M059J (cell line): ENCODE data around the gene ERP44. TPM values are rescaled to one million over a fixed set of nuclear protein-coding genes. Genes with fewer than 3 reads are reported as not detected.
"Not testable (repeated sequence)": the region's sequence is repeated elsewhere in the genome, so short reads cannot be mapped to it uniquely, and the experiment has no call there.

ENCODE experiments used
- DNase-seq: peaks from one replicate; pipeline ENCODE4 v3.0.0-alpha.2; 2012; ENCODE audit warnings: low read depth
- total RNA-seq: library from RNA; depleted of rRNA; stranded (reverse); fragments of >200 nt; shearing (Covaris generic); gene quantifications from 2 replicates; pipeline ENCODE4 v1.2.3, GENCODE V29; 2014

ERP44 gene
- total RNA-seq, 1 experiment from 2014 or later, result 52.5 TPM

DNA sequence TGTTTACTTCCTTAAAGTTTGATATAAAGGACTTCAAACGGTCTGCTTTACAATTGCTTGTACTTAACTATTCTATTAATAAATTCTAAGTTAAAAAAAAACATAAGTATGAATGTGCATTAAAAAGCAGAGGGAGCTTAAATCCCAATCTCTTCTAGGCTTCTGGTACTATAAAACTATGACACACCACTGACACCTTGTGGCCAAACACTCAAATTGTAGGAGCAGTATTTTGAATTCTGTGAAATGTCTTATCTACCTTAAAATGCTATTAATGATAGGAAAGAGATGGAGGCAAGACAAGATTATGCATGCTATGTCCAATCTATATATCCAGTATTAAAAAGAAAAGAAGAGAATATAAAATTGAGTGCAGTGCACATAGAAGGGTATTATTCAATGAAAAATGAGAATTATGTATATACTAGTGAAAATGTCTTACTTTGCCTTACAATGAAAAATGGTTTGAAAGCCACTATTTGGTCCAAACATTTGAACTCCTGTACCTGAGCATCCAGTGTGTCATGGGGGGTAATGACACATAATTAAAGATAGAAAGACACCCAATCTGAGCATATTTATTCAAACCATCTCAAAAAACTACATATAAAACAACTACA is 87.6 kb downstream of the ERP44 start:
- peak; percentile 31 for DNase-seq

DNA sequence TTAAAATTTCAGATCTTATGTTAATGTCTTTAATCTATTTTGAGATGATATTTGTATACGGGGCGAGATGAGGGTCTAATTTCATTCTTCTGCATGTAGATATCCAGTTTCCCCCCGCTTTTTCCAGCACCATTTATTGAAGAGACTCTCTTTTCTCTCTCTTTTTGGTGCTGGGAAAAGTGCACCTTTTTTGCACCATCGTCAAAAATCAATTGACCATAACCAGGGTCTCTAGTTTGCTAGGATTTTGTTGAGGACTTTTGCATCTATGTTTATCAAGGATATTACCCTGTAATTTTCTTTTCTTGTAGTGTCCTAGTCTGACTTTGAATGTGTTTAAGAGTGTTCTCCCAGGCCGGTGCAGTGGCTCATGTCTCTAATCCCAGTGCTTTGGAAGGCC is 99.0 kb downstream of the ERP44 start:
- no peak for DNase-seq

DNA sequence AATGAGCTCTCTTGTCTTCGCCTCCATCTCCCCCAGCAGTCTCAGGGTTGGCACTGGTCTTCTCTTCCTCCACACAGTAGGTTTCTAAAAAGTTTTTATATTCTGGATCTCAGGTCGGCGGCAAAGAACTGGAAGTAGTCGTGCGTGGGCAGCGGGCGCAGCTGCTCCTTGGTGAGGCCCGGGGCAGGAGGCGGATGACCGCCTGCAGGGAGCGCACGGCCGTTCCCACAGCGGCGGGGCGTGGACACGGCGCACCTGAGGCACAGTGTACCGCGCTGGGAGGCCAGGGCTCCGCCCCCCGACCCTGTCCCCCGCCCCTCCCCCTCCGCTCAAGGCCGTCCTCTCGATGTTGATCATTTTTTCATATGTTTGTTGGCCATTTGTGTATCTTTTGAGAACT is 99.9 kb downstream of the ERP44 start:
- DNase-seq, result no peak

DNA sequence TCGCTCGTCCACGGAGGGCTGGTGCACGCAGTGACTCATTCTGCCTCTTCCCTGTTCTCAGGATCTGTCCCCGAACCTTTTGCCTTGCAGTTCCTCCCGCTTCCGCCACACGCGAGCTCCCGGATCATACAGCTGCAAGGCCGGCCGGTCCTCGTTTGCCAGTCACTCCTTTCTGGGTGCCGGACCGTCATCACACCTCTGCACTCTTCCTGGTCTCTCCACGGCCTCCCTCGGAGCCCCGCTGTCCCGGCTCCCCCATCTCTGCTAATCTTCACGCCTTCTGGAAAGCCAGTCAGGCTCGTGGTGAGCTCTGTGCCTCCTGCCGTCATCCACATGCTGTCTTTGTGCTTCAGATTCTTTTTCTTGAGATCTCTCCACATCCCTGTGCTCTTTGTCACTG is 100.5 kb downstream of the ERP44 start:
- no peak for DNase-seq

DNA sequence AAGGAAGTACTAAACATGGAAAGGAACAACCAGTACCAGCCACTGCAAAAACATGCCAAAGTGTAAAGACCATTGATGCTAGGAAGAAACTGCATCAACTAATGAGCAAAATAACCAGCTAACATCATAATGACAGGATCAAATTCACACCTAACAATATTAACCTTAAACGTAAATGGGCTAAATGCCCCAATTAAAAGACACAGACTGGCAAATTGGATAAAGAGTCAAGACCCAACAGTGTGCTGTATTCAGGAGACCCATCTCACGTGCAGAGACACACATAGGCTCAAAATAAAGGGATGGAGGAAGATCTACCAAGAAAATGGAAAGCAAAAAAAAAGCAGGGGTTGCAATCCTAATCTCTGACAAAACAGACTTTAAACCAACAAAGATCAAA is 108.3 kb downstream of the ERP44 start:
- DNase-seq, result not testable (repeated sequence)

DNA sequence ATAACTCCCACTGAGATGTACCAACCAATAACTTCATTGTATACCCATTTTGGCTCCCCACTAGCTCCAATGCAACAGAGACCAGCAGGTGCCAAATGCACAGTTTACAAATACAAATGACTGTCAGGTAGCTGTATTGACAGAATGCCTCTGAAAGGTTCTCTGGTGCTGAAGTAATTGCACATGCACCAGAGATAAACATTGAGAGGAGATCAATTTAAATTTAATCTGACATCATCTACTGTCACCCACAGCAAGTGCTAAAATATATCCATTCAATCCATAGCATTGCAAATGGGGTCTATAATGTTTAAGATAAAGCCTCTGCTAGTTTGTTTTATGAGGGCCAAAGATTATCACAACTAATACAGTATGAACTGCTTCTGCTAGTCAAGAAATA is 112.2 kb downstream of the ERP44 start:
- DNase-seq, result no peak

DNA sequence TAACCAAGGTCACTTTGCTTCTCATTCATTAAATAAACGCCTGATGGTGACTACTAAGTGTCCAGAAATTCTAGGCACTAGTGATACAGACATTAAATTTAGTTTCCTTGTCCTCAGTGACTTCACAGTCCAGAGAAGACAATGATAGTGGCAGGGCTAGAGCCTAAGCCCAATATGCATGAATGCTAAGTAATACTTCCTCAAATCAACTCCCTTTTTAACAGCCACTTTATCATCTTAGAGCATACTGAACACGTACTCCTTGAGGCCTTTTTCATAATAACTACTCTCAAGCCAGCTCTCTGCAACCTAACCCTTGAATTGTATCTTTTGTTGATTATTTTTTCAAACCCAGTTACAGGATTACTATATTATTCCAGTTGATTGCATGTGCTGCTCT is 118.2 kb downstream of the ERP44 start:
- DNase-seq, result no peak

DNA sequence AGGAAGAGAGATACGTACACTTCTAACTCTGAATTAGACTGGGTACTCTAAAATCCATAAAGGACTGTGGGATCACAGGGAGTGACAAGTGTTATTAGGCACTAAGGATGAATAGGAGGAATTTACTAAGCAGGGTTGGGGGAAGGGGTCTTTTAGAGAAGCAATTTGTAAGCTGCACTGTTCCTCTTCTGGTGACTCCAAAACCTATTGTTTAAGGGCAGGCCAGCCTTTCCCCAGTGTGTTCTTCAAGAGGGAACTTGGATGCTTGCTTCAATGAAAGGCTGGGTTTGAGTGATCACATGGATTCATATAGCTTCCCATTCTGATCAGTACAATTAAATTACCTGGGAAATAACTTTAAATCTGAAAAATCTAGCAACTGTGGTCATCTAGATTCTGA is 120.6 kb downstream of the ERP44 start:
- no peak for DNase-seq

DNA sequence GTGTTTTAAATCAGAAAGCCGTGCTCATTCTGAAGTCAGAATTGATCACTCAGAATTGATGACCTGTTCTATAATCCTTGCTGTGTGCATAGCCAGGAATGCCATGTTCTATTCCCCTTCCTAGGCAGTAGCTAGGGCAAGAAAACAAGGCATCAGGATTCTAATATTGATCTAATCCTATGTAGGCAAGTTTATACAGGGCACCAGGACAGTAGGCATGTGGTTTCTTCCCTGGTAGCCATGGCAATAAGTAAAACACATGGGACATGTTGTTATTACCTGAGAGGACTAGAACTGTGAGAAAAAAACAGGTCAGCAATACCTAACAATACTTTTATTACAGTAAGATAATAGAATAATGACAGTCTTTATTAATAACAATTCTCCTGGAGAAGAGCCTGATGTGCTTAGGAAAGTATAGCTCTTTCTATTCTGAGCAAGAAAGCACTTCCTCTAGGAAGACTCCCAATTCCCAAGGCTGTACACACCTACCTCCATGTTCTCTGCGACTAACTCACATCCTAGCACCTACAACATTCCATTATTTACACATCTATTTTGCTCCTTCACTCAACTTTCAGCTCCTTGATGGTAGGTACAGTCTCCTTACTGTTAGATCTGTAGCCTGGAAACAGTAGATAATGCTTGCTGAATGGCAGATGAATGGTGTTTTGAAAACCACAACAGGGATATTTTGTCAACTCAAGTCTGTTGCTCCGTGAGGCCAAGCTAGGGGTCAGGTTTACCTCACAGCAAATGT is 121.6 kb downstream of the ERP44 start:
- DNase-seq, result no peak

DNA sequence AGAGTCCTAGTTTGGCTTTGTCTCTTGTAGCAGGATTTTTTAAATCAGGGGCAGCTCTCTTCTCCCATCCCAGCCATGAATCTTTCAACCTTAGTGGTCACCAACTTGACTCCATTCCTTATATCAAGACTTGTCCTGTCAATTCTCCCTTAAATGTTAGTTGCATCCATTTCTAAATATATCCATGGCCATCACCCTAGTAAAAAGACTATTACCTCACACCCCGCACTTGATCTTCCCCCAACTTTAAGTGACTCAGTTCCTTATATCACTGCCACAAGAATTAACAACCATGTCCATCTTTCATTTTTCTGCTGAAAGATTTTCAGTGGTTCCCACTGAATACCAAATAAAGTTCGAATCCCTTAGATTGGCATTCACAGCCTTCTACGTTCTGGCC is 125.3 kb downstream of the ERP44 start:
- DNase-seq, result no peak

DNA sequence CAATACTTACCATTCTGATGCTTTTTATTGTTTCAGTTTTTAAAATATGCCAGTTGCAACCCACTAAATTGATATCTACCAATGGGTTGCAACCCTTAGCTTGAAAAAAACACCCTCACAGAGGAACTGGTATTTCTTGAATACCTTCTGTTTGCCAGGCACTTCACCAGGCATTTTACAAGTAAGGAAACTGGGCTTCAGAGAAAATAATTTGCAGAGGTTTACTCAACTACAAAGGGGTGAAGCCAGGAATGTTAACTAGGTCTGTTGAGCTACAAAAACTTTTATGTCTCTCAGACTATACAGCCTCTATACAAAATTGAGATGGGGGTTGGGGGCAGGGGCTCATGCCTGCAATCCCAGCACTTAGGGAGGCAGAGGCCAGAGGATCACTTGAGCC is 127.4 kb downstream of the ERP44 start:
- no peak for DNase-seq

DNA sequence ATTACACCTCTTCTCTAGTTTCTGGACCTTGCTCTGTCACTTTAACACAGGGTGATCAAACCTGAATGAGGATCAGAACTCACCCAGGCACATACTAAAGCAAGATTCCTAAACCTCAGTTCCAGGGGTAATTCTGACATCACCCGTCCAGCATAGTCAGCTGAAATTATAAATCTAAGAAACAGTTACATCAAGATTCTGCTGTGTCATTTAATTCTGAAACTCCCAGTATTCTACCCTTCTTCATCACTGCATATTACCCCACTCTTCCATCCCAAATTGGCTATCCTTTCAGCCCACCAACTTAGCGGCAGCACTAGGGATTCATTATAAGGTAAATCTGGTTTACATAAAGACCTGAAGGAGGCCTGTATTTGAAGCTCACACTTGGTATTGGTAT is 128.3 kb downstream of the ERP44 start:
- DNase-seq, result no peak

DNA sequence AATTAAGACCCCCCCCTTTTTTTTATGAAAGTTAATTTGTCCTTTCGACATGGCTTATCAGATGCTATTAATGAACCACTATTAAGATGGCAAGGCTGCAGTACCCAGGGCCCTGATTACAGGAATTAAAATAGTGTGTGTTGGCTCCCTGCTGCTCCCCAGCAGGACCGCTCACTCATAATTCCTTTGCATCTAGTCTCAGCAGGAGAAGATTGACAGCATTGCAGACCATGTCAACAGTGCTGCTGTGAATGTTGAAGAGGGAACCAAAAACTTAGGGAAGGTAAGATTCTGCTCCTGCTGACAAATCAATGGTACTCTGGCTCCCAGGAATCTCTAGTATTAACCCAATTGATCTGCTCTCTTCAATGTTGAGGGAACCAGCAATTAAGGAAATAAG is 131.3 kb downstream of the ERP44 start:
- DNase-seq, result no peak

DNA sequence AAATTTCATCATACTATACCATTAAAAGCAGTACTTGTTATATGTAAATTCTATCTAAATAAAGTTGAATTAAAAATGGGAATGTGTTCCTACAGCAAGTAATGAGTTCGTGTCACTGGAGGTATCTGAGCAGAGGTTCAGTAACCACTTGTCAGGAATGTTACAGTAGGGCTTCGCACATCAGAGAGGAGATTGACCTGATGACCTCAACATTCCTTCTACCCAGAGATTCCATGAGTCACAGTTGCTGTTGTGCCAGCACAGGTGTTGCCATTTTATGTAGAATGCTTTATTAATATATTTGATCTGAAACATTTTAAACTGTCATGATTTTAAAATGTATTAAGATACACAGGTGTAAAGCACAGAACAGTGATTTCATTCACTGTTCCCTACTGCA is 132.1 kb downstream of the ERP44 start:
- DNase-seq, result peak; percentile 83

DNA sequence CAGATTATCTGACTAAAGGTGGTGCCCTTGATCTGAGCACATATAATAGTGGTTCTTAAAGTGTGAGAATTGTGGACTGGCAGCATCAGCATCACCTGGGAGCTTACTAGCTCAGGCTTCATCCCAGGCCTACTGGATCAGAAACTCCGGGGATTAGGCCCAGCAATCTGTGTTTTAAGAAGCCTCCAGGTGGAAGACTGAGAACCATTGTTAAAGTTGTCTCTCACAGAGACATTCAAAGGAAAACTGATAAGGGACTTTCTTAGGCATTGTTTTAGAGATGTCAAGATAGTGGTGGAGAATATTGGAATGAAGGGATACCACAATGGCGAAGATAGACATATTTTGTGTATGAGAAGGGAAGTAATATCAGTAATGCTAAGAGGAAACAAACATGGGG is 132.8 kb downstream of the ERP44 start:
- no peak for DNase-seq

DNA sequence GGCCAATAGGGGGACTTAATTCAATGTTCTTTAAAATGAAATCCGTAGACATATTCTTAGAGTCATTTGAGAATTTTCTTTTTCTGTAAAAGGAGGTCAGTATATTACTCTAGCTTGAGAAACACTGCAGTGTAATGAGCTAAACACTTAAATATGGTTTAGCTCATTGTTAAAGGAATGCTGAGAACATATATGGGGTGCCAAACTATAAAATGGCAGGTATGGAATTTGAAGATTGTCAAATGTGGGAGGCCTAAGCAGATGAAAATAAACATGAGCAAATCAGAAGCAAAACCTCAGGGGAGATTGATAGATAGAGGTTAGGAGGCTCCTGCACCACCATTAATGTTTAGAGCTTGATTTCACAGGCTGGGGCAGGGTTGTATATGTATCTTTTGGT is 134.5 kb downstream of the ERP44 start:
- DNase-seq, result no peak

DNA sequence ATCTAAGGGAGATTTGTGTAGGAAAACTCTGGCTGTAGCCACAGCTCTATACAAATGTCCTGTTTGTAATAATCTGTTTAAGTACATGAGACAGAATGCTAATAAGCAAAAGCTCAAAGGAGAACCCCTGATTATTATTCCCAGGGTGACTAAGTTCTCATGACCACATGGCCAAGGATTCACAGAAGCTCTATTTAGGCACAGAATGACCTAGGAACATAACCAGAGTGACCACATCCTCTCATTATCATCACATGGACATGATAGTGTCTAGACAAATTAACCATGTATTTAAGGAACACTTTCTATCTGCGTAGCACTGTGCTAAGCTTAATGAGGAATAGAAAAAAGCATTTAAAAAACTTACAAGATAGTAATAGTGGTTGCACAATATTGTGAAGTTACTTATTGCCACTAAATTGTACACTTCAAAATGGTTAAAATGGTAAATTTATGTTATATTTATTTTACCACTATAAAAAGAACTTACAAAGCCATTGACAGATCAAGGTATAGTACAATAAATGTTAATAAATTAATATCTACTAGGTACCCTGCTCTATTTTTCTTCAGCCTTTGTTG is 136.0 kb downstream of the ERP44 start:
- peak; percentile 18 for DNase-seq

DNA sequence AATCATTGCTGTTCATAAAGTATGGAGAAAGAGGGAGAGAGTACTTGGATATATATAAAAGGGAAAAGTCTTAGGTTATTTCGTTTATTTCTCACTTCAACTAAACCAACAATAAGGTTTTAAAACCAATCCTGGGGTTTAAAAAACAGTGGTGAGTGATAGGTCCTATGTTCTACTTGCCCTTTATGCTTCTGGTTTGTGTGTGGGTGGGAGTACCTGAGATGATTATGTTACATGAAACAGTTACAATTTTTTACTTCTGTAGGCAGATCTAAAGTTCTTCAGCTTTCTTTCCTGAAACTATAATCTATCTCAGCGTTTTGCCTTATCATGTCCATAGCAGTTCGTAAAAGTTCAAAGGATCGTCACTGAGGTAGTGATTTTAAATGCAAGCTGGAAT is 143.2 kb downstream of the ERP44 start:
- DNase-seq, result no peak

DNA sequence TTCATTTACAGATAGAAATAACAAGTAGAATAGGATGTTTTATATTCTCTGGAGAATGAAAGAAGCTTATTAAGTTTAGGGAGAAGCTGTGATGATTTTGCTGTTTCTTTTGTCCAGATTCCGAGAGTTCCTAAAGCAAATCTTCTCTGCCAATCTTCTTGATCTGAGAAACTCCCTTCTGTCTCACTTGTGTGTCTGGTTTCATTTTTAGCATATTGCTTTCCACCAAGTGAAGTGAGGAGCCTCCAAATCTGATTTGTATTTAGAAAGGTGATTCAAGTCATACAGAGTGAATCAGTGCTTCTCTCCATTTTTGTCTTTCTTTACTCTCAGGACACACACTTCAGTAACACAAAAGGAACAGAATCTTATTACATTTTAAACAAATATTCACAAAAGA is 144.0 kb downstream of the ERP44 start:
- no peak for DNase-seq

DNA sequence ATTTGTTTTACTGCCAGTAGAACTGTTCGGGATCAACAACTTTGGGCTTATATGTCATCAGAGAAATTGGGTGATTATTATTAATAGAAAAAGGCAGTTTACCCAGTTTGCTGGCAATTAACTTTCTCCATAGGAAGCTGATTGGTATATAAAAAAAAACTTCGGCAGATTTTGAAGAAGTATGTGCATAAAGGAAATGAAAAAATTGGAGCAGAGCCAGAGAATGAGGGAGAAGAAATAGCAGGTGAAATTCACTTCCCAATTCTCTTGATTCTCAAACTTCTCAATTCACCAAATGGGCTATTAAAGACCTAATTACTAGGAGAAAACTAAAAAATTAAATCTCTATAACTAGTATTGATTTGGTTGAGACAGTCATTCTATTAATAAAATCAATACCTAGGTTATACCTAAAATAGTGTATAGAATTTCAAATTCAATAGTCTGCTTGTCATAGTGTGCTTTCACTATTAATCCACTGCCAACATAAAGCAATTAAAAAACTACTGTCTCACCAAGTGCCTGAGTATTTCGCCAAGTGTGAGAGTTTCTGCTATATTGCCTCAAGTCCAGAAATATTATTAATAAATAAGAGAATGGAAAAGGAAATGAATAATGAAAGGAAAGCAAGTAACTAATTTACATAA is 144.8 kb downstream of the ERP44 start:
- DNase-seq, result no peak

DNA sequence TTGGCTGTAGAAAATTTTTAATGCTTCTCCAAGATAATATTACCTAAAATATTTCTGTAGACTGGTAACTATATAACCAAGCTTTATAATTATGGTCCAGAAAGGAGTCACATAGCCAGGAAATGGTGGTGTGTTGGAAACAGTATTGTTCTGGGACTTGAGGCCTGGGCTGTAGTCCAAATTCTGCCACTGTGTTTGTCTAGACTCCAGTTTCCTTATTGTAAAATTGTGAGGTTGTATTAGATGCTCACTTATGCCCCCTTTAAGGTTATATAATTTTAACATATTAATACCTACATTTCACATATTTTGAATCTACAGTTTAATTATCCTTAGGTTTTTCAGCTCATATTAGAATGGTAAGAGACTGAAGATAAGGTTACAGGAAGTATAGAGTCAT is 149.9 kb downstream of the ERP44 start:
- DNase-seq, result peak; percentile 36

DNA sequence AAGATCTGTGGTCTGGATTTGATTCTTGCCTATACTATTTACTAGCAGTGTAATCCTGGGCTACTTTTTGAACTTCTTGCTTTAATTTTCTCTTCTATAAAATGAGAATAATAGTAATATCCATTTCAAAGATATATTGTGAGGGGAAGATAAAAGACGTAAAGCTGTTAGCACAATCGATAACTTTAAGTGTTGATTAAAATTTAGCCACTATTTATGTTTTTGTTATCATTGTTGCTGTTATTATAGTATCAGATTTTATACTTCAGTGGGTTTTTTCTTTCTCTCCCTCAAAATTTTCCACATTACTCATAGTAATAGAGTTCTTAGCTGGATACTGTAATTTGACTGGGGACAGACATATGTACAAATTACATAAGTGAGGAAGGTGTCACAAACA is 150.3 kb downstream of the ERP44 start:
- DNase-seq, result no peak

DNA sequence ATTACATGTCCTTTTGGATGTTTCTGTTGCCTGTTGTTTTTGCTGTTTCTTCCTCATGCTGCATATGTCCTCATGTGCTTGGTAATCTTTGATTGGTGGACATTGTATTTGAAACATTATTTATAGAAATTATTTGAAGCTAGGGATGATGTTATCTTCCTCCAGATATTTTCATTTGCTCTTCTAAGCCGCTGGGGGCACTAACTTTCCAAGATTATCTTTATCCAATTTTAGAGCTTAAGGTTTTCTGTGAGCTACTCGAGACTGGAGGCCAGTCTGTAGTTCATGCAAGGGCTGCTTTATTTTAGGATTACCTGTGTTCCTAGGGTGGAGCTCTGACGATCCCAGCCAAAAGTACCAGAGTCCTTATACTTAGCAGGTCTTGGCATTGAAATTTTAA is 151.4 kb downstream of the ERP44 start:
- no peak for DNase-seq
